IMR-90 (cell line): Measurements from ENCODE around the gene RTEL1. TPM values are rescaled to one million over a fixed set of nuclear protein-coding genes. Genes with fewer than 3 reads are reported as not detected.

Experiments used
- ATAC-seq: fragments of 200-7000 bp; cut with Tn5 transposase; 2 replicates; pipeline ENCODE4 v1.9.1; 2020; ENCODE audit warnings: low read depth, mild to moderate bottlenecking, moderate library complexity
- BruUV-seq: library from RNA; stranded (reverse); fragments of 400-500 nt; replicated peaks from 2 replicates; lab custom pipeline; 2021; lab: Mats Ljungman, UMichigan
- CTCF ChIA-PET: fragments of 300-600 bp; formaldehyde crosslinking; extraction: SDS; loops from one replicate; lab custom pipeline; 2021; ENCODE audit warnings: antibody characterized with exemption; lab: Yijun Ruan, JAX
- POLR2A ChIA-PET: fragments of 300-600 bp; sonication (Branson Sonifier 250); formaldehyde crosslinking; loops from one replicate; lab custom pipeline; 2022; ENCODE audit warnings: antibody characterized with exemption; ENCODE audit not compliant: unreplicated experiment; lab: Charles Lee
- DNase-seq: peaks from one replicate; pipeline ENCODE4 v3.0.0; 2013
- H2AFZ ChIP-seq: replicated peaks from 2 replicates; pipeline ENCODE3; 2013; ENCODE audit warnings: low read length, mild to moderate bottlenecking; ENCODE audit not compliant: poor library complexity
- H2AK5ac ChIP-seq: 2 replicates; pipeline ENCODE4 v1.6.1; 2013; ENCODE audit warnings: low read depth, low read length, inconsistent platforms
- H2AK9ac ChIP-seq: replicated peaks from 2 replicates; pipeline ENCODE3; 2013; ENCODE audit warnings: mild to moderate bottlenecking, low read depth, low read length, moderate library complexity; ENCODE audit not compliant: poor library complexity
- H2BK120ac ChIP-seq: 2 replicates; pipeline ENCODE4 v1.6.1; 2013; ENCODE audit warnings: low read depth, low read length, inconsistent platforms
- H2BK15ac ChIP-seq: 3 replicates; pipeline ENCODE4 v1.6.1; 2013; ENCODE audit warnings: low read depth, low read length, inconsistent platforms
- H2BK20ac ChIP-seq: 2 replicates; pipeline ENCODE4 v1.6.1; 2013; ENCODE audit warnings: low read depth, mild to moderate bottlenecking, inconsistent platforms, low read length, moderate library complexity
- H2BK5ac ChIP-seq: 2 replicates; pipeline ENCODE4 v1.6.1; 2013; ENCODE audit warnings: mild to moderate bottlenecking, low read depth, low read length, inconsistent platforms; ENCODE audit not compliant: poor library complexity, severe bottlenecking
- H3K14ac ChIP-seq: replicated peaks from 2 replicates; pipeline ENCODE4 v1.6.1; 2013; ENCODE audit warnings: low read depth, low read length, inconsistent platforms
- H3K18ac ChIP-seq: 2 replicates; pipeline ENCODE4 v1.6.1; 2013; ENCODE audit warnings: low read depth, low read length, control low read depth
- H3K23ac ChIP-seq: 2 replicates; pipeline ENCODE4 v1.6.1; 2013; ENCODE audit warnings: low read depth, low read length, inconsistent platforms
- H3K27ac ChIP-seq: 2 replicates; pipeline ENCODE4 v1.5.1; 2013; ENCODE audit warnings: mild to moderate bottlenecking, control low read depth, low read length; ENCODE audit not compliant: insufficient read depth
- H3K27me3 ChIP-seq: 2 replicates; pipeline ENCODE4 v1.6.1; 2013; ENCODE audit warnings: low read length; ENCODE audit not compliant: control insufficient read depth, insufficient read depth
- H3K36me3 ChIP-seq: 2 replicates; pipeline ENCODE4 v1.6.1; 2013; ENCODE audit warnings: low read length, mixed read lengths; ENCODE audit not compliant: control insufficient read depth, insufficient read depth
- H3K4ac ChIP-seq: 2 replicates; pipeline ENCODE4 v1.6.1; 2013; ENCODE audit warnings: low read depth, low read length, inconsistent platforms
- H3K4me1 ChIP-seq: 2 replicates; pipeline ENCODE4 v1.6.1; 2013; ENCODE audit warnings: low read length, mixed read lengths; ENCODE audit not compliant: control insufficient read depth, insufficient read depth
- H3K4me2 ChIP-seq: 2 replicates; pipeline ENCODE4 v1.6.1; 2013; ENCODE audit warnings: low read depth, mild to moderate bottlenecking, control low read depth, low read length, moderate library complexity
- H3K4me3 ChIP-seq: 2 replicates; pipeline ENCODE4 v1.5.1; 2013; ENCODE audit warnings: low read depth, mild to moderate bottlenecking, control low read depth, low read length, moderate library complexity; ENCODE audit not compliant: insufficient read depth
- H3K56ac ChIP-seq: 2 replicates; pipeline ENCODE4 v1.6.1; 2013; ENCODE audit warnings: low read length, inconsistent platforms; ENCODE audit not compliant: insufficient read depth; ENCODE audit errors: extremely low read depth
- H3K79me1 ChIP-seq, 2 experiments: 2 replicates each; pipeline ENCODE4 v1.6.1; 2013; ENCODE audit warnings: low read length in 2 of 2, inconsistent platforms in 1 of 2, low read depth in 1 of 2
- H3K9ac ChIP-seq: 2 replicates; pipeline ENCODE4 v1.6.1; 2013; ENCODE audit warnings: low read depth, low read length, control low read depth
- H3K9me1 ChIP-seq: 2 replicates; pipeline ENCODE4 v1.6.1; 2013; ENCODE audit warnings: low read length, inconsistent platforms; ENCODE audit not compliant: insufficient read depth
- H3K9me3 ChIP-seq: 2 replicates; pipeline ENCODE4 v1.6.1; 2013; ENCODE audit warnings: low read length; ENCODE audit not compliant: control insufficient read depth, insufficient read depth
- H4K20me1 ChIP-seq: 2 replicates; pipeline ENCODE4 v1.6.1; 2013; ENCODE audit warnings: low read length, inconsistent platforms; ENCODE audit not compliant: insufficient read depth
- H4K5ac ChIP-seq: 2 replicates; pipeline ENCODE4 v1.6.1; 2013; ENCODE audit warnings: mild to moderate bottlenecking, low read depth, low read length, control low read depth
- H4K8ac ChIP-seq, 2 experiments: 2 replicates each; pipeline ENCODE4 v1.6.1; 2013; ENCODE audit warnings: low read depth in 2 of 2, low read length in 2 of 2, control low read depth in 1 of 2, inconsistent platforms in 1 of 2
- H4K91ac ChIP-seq: 2 replicates; pipeline ENCODE4 v1.6.1; 2013; ENCODE audit warnings: low read depth, low read length, inconsistent platforms; ENCODE audit not compliant: insufficient read depth
- BHLHE40 ChIP-seq: fragments of 150-350 bp; IDR thresholded peaks from 2 replicates; pipeline ENCODE4 v1.6.1; 2016; ENCODE audit warnings: mild to moderate bottlenecking, low read depth, low read length
- CHD1 ChIP-seq: IDR thresholded peaks from 2 replicates; pipeline ENCODE4 v1.6.1; 2012; ENCODE audit warnings: low read depth, low read length, improper control_type of control experiment
- FOS ChIP-seq: fragments of 150-350 bp; IDR thresholded peaks from 2 replicates; pipeline ENCODE4 v1.6.1; 2016; ENCODE audit warnings: low read depth, low read length
- MAFK ChIP-seq: IDR thresholded peaks from 2 replicates; pipeline ENCODE4 v1.6.1; 2012; ENCODE audit warnings: low read depth, low read length, improper control_type of control experiment
- MXI1 ChIP-seq: IDR thresholded peaks from 2 replicates; pipeline ENCODE4 v1.6.1; 2012; ENCODE audit warnings: low read depth, mild to moderate bottlenecking, low read length, moderate library complexity, borderline replicate concordance
- NFE2L2 ChIP-seq: fragments of 150-350 bp; IDR thresholded peaks from 2 replicates; pipeline ENCODE4 v1.6.1; 2016; ENCODE audit warnings: low read depth, mild to moderate bottlenecking, low read length
- POLR2A ChIP-seq: IDR thresholded peaks from 2 replicates; pipeline ENCODE4 v1.6.1; 2012; ENCODE audit warnings: mild to moderate bottlenecking, low read depth, low read length
- RAD21 ChIP-seq: IDR thresholded peaks from 2 replicates; pipeline ENCODE4 v1.6.1; 2012; ENCODE audit warnings: low read length, improper control_type of control experiment
- RCOR1 ChIP-seq: IDR thresholded peaks from 2 replicates; pipeline ENCODE4 v1.6.1; 2012; ENCODE audit warnings: mild to moderate bottlenecking, low read length, improper control_type of control experiment; ENCODE audit not compliant: insufficient replicate concordance
- SMC3 ChIP-seq: fragments of 150-350 bp; IDR thresholded peaks from 2 replicates; pipeline ENCODE4 v1.6.1; 2016; ENCODE audit warnings: low read depth, mild to moderate bottlenecking, antibody characterized with exemption, low read length, moderate library complexity
- WGBS, 2 experiments: methylation state at CpG; one replicate each; pipeline versions ENCODE4 v1.1.5 to v1.1.7; 2013; ENCODE audit warnings: missing lambda C conversion rate in 2 of 2; ENCODE audit not compliant: insufficient read length in 1 of 2; ENCODE audit errors: extremely low coverage in 2 of 2; 5-methylcytosine and 5-hydroxymethylcytosine counted together
- dilution Hi-C: fragments of 300-500 bp; cut with HindIII; formaldehyde crosslinking; loops from one replicate; pipeline ENCODE4 v1.14.3; 2018; ENCODE audit warnings: low sequenced_read_pairs; ENCODE audit not compliant: unreplicated experiment
- in situ Hi-C: fragments of 300-500 bp; cut with MboI; formaldehyde crosslinking; loops from 3 replicates; pipeline ENCODE4 v1.14.3; 2019; ENCODE audit warnings: low sequenced_read_pairs, inconsistent platforms, mixed read lengths
- intact Hi-C: fragments of 100-400 bp; cut with micrococcal nuclease; formaldehyde crosslinking; loops from 2 replicates; pipeline ENCODE4 v1.10.0; 2022
- polyA plus RNA-seq, 3 experiments: library from polyadenylated mRNA; depleted of rRNA; stranded (reverse); fragments of >200 nt; gene quantifications; 2 replicates each; pipeline ENCODE4 v1.2.3, GENCODE V29; 2012; ENCODE audit warnings: low replicate concordance in 1 of 3
- total RNA-seq: library from RNA; depleted of rRNA; stranded (reverse); fragments of >200 nt; gene quantifications from 2 replicates; pipeline ENCODE4 v1.2.3, GENCODE V29; 2012
- TF ChIP-seq, protein P1 (sequence below): conservative IDR thresholded peaks from 2 replicates; pipeline ENCODE4 v1.5.1; 2012; ENCODE audit warnings: mild to moderate bottlenecking, low read depth, low read length, improper control_type of control experiment
- TF ChIP-seq, protein P2 (sequence below): fragments of 150-350 bp; IDR thresholded peaks from 2 replicates; pipeline ENCODE4 v1.6.1; 2017; ENCODE audit warnings: mild to moderate bottlenecking, antibody characterized with exemption, low read length, low read depth

RTEL1 gene
- total and polyA plus RNA-seq, 2 of the 4 experiments (the other 2 are of a cell fraction) = 14.7 to 18.8 TPM

DNA sequence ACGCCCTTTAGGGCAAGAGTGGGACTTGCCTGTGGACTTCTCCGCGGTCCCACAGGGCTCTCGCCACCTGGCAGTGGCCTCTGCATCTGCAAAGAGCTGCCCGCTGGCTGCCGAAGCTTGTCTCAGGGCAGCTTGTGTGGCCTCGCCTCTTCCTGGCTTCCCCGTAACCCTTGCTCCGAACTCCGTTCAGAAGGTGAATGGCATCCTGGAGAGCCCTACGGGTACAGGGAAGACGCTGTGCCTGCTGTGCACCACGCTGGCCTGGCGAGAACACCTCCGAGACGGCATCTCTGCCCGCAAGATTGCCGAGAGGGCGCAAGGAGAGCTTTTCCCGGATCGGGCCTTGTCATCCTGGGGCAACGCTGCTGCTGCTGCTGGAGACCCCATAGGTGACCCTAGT is 3.0 kb downstream of the RTEL1 start:
- no peak overlapping the region for H3K4me3 ChIP-seq
- DNase-seq (no peak), ATAC-seq (no peak)
- H3K9me1 ChIP-seq = 0 out of 2 replicates have a peak, but pooled peaks cover 8% of the 10 kb centered on the region
- H4K91ac ChIP-seq = no peak overlapping the region
- H2BK5ac ChIP-seq = no peak overlapping the region
- H3K9ac ChIP-seq = no peak overlapping the region
- H2AK9ac ChIP-seq = no peak overlapping the region
- no TSS peak for BruUV-seq
- no peaks in the 10 kb centered on the region for H3K9me3 ChIP-seq
- H4K5ac ChIP-seq = no peak overlapping the region
- WGBS, 2 experiments = 96% methylated on average over 21 of the region's 22 CpGs; no CpG with 5 or more reads in 1 of the 2 experiments
- no peak overlapping the region for H3K14ac ChIP-seq
- H2BK20ac ChIP-seq = no peak overlapping the region
- H2AK5ac ChIP-seq = no peak overlapping the region
- no peak overlapping the region for H2AFZ ChIP-seq
- peaks cover 37% of the 10 kb centered on the region for H3K36me3 ChIP-seq
- ChIA-PET POLR2A (no interaction called here), CTCF (no interaction called here)
- H3K4me2 ChIP-seq = no peak overlapping the region
- TF ChIP-seq POLR2A (no peak), MAFK (no peak), FOS (no peak), SMC3 (no peak), RAD21 (no peak), RCOR1 (no peak), CHD1 (no peak), BHLHE40 (no peak), NFE2L2 (no peak), MXI1 (no peak)
- TF ChIP-seq, protein P1, sequence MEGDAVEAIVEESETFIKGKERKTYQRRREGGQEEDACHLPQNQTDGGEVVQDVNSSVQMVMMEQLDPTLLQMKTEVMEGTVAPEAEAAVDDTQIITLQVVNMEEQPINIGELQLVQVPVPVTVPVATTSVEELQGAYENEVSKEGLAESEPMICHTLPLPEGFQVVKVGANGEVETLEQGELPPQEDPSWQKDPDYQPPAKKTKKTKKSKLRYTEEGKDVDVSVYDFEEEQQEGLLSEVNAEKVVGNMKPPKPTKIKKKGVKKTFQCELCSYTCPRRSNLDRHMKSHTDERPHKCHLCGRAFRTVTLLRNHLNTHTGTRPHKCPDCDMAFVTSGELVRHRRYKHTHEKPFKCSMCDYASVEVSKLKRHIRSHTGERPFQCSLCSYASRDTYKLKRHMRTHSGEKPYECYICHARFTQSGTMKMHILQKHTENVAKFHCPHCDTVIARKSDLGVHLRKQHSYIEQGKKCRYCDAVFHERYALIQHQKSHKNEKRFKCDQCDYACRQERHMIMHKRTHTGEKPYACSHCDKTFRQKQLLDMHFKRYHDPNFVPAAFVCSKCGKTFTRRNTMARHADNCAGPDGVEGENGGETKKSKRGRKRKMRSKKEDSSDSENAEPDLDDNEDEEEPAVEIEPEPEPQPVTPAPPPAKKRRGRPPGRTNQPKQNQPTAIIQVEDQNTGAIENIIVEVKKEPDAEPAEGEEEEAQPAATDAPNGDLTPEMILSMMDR = no peak
- TF ChIP-seq, protein P2, sequence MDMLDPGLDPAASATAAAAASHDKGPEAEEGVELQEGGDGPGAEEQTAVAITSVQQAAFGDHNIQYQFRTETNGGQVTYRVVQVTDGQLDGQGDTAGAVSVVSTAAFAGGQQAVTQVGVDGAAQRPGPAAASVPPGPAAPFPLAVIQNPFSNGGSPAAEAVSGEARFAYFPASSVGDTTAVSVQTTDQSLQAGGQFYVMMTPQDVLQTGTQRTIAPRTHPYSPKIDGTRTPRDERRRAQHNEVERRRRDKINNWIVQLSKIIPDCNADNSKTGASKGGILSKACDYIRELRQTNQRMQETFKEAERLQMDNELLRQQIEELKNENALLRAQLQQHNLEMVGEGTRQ = no peak
- intact Hi-C loops (no loop called here), dilution Hi-C loops (no loop called here), in situ Hi-C loops (no loop called here)
- H2BK15ac ChIP-seq = no peak overlapping the region
- H3K56ac ChIP-seq = no peak overlapping the region
- peaks cover 18 to 58% of the 10 kb centered on the region in 2 experiments for H3K79me1 ChIP-seq
- no peak overlapping the region for H3K18ac ChIP-seq
- no peaks in the 10 kb centered on the region for H3K27me3 ChIP-seq
- H3K23ac ChIP-seq = no peak overlapping the region
- H4K8ac ChIP-seq = no peak overlapping the region
- peaks cover 13% of the 10 kb centered on the region for H3K4me1 ChIP-seq
- H3K4ac ChIP-seq = no peak overlapping the region
- no peak overlapping the region for H2BK120ac ChIP-seq
- H3K27ac ChIP-seq = no peak overlapping the region
- H4K20me1 ChIP-seq = peaks cover 3% of the 10 kb centered on the region; the same call in 1 of the 2 replicates
